AG09319 (cell line): ENCODE results near the gene GALK2.

ENCODE experiments used
- DNase-seq: peaks from one replicate; pipeline ENCODE4 v3.0.0-alpha.2; 2010; ENCODE audit warnings: low read depth; ENCODE audit errors: extremely low read depth
- CTCF ChIP-seq: IDR thresholded peaks from 2 replicates; pipeline ENCODE4 v1.5.1; 2011; ENCODE audit warnings: low read depth, mild to moderate bottlenecking, inconsistent platforms, low read length, moderate library complexity

GALK2 gene

GRCh38 chr15:49135342-49135857 is 34.6 kb upstream of the GALK2 start:
- DNase-seq: no peak

GRCh38 chr15:49135911-49136310 is 34.1 kb upstream of the GALK2 start:
- DNase-seq: no peak
- no peak for TF ChIP-seq CTCF

More at GRCh38 chr15:49135342-49135857, 34.6 kb upstream of the GALK2 start:
- TF ChIP-seq CTCF: no peak

GRCh38 chr15:49137861-49138260 is 32.2 kb upstream of the GALK2 start:
- no peak for DNase-seq
- no peak for TF ChIP-seq CTCF

GRCh38 chr15:49145651-49146609 is 24.1 kb upstream of the GALK2 start:
- peak; percentile 72 for TF ChIP-seq CTCF
- DNase-seq: peak; percentile 23

- no peak for TF ChIP-seq CTCF
- no peak for DNase-seq
Observed at GRCh38 chr15:49148298-49148697, 21.7 kb upstream of the GALK2 start.

GRCh38 chr15:49148727-49149126 is 21.3 kb upstream of the GALK2 start:
- DNase-seq: no peak

More at GRCh38 chr15:49148727-49149126, 21.3 kb upstream of the GALK2 start:
- TF ChIP-seq CTCF: no peak
